ENCODE measurements around the gene PDE9A. TPM values are rescaled to one million over a fixed set of nuclear protein-coding genes. Genes with fewer than 3 reads are reported as not detected.

Gene PDE9A
- total and polyA plus RNA-seq, 10 donors, result 7.9 to 45.5 (median 23.8) TPM

DNA sequence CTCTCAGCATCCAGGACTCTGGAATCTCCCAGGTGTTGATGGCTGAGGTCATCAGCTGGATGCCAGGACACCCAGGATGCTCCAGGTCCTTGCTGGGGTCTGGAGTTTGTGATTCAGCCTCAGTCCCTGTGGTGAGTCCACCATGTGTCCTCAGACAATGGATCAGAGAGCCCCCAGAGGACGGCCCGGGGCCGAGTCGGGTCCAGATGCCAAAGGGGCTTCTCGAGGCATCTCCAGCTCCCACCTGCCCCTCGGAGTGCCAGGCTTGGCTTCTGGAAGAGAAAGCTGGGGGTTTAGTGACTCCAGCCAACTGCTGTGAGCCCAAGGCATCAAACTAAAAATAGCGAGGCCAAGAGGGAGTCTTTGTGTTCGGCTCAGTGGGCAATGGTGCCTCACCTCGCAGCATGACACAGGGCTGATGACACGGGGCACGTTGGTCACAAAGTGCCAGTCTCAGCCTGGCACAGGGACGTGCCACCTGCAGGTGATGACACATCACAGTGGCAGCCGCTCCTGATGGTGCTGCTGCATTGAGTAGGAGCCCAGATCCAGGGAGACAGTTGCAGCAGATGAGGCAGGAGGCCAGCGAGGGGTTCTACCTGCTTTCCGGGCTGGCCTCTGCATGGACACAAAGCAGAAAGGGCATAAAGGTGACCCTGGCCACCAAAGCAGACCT, 10.6 kb downstream of the PDE9A start:
- WGBS, 5 donors, result 74 to 88% (median 83%) methylated on average over 12 to 15 of the region's 15 CpGs
- DNase-seq, result no peak
- H3K27me3 ChIP-seq (replicated peaks in 1 of 7), result peaks cover 0 to 17% (median 0%) of the 10 kb centered on the region in 7 donors

DNA sequence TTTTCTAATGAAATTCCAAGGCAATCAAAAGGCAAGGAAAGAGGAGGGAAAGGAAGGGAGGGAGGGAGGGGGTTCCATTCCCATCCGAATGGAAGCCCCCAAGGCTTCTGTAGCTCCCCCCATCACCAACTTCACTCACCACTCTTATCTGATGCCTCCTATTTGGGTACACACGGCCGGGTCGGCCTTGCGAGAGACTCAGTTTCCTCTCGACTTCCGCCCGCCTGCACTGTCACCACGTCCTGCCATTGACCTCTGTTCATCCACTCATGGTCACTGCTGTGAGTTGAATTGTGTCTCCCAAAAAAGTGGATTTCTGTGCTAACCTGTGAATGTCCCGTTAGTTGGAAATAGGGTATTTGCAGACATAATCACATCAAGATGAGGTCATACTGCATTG, 11.2 kb downstream of the PDE9A start:
- no peak for TF ChIP-seq POLR2A (IDR thresholded peaks at IDR 0.05)
- TF ChIP-seq POLR2AphosphoS5 (IDR thresholded peaks at IDR 0.05), result peak in 2 of 3 donors; percentile 32 to 66
- intact Hi-C loops (cut with DNase I; ENCODE audit: low total_unique reads), result no loop called here
- Histone ChIP-seq H3K9me3 (no peaks in the 10 kb centered on the region), H3K4me3 (no peak overlapping the region), H3K27me3 (replicated peaks in 1 of 7) (peaks cover 0 to 10% (median 0%) of the 10 kb centered on the region in 7 donors), H3K36me3 (no peaks in the 10 kb centered on the region), H3K4me1 (peaks cover 4 to 64% (median 30%) of the 10 kb centered on the region in 6 donors), H3K27ac (peak overlapping the region in 6 of 8 donors; percentile 19 to 76 (median 66))
- WGBS, 5 donors, result 71 to 90% (median 83%) methylated on average over 10 of the region's 10 CpGs
- DNase-seq, result no peak

More for the DNA sequence above, 10.6 kb downstream of the PDE9A start:
- TF ChIP-seq POLR2A (IDR thresholded peaks at IDR 0.05) (no peak), POLR2AphosphoS5 (IDR thresholded peaks at IDR 0.05) (no peak), CTCF (IDR thresholded peaks at IDR 0.05 in 8 of 11, conservative IDR thresholded peaks at IDR 0.05 in 3 of 11) (no peak)
- Histone ChIP-seq H3K27ac (peak overlapping the region in 5 of 8 donors; percentile 54 to 76 (median 68)), H3K9me3 (no peaks in the 10 kb centered on the region), H3K4me3 (no peak overlapping the region), H3K36me3 (no peaks in the 10 kb centered on the region), H3K4me1 (peaks cover 5 to 71% (median 36%) of the 10 kb centered on the region in 6 donors)
- intact Hi-C loops (cut with DNase I; ENCODE audit: low total_unique reads), result no loop called here

- peak overlapping the region in 7 of 8 donors; percentile 19 to 76 (median 64) for H3K27ac ChIP-seq
- H3K4me1 ChIP-seq, result peaks cover 0 to 60% (median 26%) of the 10 kb centered on the region in 6 donors
- H3K36me3 ChIP-seq, result no peaks in the 10 kb centered on the region
- H3K27me3 ChIP-seq (replicated peaks in 1 of 7), result peaks cover 0 to 6% (median 0%) of the 10 kb centered on the region in 7 donors
- DNase-seq, result no peak
- TF ChIP-seq POLR2A (IDR thresholded peaks at IDR 0.05) (no peak), POLR2AphosphoS5 (IDR thresholded peaks at IDR 0.05) (no peak), CTCF (IDR thresholded peaks at IDR 0.05 in 8 of 11, conservative IDR thresholded peaks at IDR 0.05 in 3 of 11) (no peak)
- WGBS, 5 donors, result 51 to 83% (median 73%) methylated on average over 6 to 8 of the region's 8 CpGs
- intact Hi-C loops (cut with DNase I; ENCODE audit: low total_unique reads), result no loop called here
- no peaks in the 10 kb centered on the region for H3K9me3 ChIP-seq
- no peak overlapping the region for H3K4me3 ChIP-seq
Measured at GRCh38 chr21:42665026-42665425, 11.6 kb downstream of the PDE9A start.

DNA sequence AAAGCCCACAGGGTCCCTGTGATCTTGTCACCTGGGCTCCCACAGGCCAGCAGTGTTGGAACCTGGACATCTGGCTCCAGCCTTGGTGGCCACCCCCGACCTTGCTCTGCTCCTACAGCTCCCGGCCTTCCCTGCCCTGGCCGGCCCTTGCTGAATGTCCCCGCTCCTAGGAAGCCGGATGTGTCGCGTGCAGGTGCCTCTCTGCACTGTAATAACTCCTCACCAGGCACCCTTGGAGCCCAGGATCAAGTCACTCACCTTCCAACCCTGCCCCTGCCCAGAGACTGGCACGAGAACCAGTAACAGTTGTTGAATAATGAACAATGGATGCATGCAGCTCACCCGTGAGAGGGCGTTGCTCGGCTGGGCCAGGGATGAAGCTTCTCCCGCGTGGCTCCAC, 12.1 kb downstream of the PDE9A start:
- TF ChIP-seq POLR2AphosphoS5 (IDR thresholded peaks at IDR 0.05), result no peak
- TF ChIP-seq POLR2A (IDR thresholded peaks at IDR 0.05), result no peak
- no peak for TF ChIP-seq CTCF (IDR thresholded peaks at IDR 0.05 in 8 of 11, conservative IDR thresholded peaks at IDR 0.05 in 3 of 11)
- peaks cover 0 to 57% (median 23%) of the 10 kb centered on the region in 6 donors for H3K4me1 ChIP-seq
- H3K9me3 ChIP-seq, result no peaks in the 10 kb centered on the region
- peak overlapping the region in 7 of 8 donors; percentile 19 to 76 (median 64) for H3K27ac ChIP-seq
- H3K36me3 ChIP-seq, result no peaks in the 10 kb centered on the region
- DNase-seq, result no peak
- H3K27me3 ChIP-seq (replicated peaks in 1 of 7), result peaks cover 0 to 2% (median 0%) of the 10 kb centered on the region in 7 donors
- 87 to 97% (median 90%) methylated on average over 10 to 13 of the region's 13 CpGs for WGBS, 5 donors
- intact Hi-C loops (cut with DNase I; ENCODE audit: low total_unique reads), result no loop called here
- no peak overlapping the region for H3K4me3 ChIP-seq

Data from spleen (tissue), 11 donors.